Thyroid gland (tissue), 4 donors: ENCODE results near the gene CLSTN2.

ENCODE experiments used
- POLR2A ChIP-seq, 2 donors: fragments of 450-650 bp; IDR thresholded peaks; one replicate each; pipeline ENCODE4 v1.6.1; 2017; ENCODE audit warnings: antibody characterized with exemption in 2 of 2, mild to moderate bottlenecking in 2 of 2, moderate library complexity in 1 of 2
- TF ChIP-seq, protein P1 (sequence below), 6 experiments: fragments of 200-600 bp in 3 of 6; fragments of 450-650 bp in 3 of 6; sonication (generic) in 3 of 6; IDR thresholded peaks; one replicate each; pipeline ENCODE4 v1.5.1; 2016 to 2019; ENCODE audit warnings: antibody characterized with exemption in 6 of 6, mild to moderate bottlenecking in 2 of 6, inconsistent platforms in 1 of 6, moderate library complexity in 1 of 6

DNA sequence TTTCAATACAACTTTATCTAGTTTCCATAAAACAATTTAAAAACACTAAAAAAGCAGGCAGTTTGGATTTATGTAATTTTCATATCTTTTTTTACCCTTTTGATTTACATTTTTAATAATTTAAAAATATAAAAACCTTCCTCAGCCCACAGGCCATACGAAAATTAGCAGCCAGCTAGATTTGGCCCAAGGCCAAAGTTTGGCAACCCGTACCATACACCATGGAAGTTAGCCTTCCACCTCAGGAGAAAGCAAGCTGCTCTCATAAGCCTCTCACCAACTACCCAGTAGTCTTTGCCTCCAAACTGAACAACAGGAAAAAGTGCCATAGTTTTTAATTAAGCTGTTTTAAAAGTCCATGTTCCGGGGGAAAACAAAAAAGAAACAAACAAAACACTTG is 635.6 kb downstream of the CLSTN2 start:
- TF ChIP-seq, protein P1, sequence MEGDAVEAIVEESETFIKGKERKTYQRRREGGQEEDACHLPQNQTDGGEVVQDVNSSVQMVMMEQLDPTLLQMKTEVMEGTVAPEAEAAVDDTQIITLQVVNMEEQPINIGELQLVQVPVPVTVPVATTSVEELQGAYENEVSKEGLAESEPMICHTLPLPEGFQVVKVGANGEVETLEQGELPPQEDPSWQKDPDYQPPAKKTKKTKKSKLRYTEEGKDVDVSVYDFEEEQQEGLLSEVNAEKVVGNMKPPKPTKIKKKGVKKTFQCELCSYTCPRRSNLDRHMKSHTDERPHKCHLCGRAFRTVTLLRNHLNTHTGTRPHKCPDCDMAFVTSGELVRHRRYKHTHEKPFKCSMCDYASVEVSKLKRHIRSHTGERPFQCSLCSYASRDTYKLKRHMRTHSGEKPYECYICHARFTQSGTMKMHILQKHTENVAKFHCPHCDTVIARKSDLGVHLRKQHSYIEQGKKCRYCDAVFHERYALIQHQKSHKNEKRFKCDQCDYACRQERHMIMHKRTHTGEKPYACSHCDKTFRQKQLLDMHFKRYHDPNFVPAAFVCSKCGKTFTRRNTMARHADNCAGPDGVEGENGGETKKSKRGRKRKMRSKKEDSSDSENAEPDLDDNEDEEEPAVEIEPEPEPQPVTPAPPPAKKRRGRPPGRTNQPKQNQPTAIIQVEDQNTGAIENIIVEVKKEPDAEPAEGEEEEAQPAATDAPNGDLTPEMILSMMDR (IDR thresholded peaks at IDR 0.05), result no peak
- no peak for TF ChIP-seq POLR2A (IDR thresholded peaks at IDR 0.05)
